Parietal lobe (tissue), 1 donor: ENCODE data around the gene TIMM21. TPM values are rescaled to one million over a fixed set of nuclear protein-coding genes. Genes with fewer than 3 reads are reported as not detected.

ENCODE experiments used
- total RNA-seq: library from RNA; depleted of rRNA; stranded (reverse); fragments of >200 nt; gene quantifications from one replicate; pipeline ENCODE4 v1.2.3, GENCODE V29; 2014

TIMM21 gene, protein sequence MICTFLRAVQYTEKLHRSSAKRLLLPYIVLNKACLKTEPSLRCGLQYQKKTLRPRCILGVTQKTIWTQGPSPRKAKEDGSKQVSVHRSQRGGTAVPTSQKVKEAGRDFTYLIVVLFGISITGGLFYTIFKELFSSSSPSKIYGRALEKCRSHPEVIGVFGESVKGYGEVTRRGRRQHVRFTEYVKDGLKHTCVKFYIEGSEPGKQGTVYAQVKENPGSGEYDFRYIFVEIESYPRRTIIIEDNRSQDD
- 46.3 TPM for total RNA-seq

GRCh38 chr18:74147779-74148542 is at the start of gene TIMM21, which contains the start of gene FBXO15:
TSS of gene TIMM21 (plus strand) at chr18:74148523. CDS start at chr18:74148809, 286 bp downstream.
TSS of gene FBXO15 (minus strand) at chr18:74147834. CDS start at chr18:74147785, 49 bp downstream.

Other genes with a start within 250 kb of the TIMM21 start
- 5.9 TPM for gene FBXO15, start 689 bp upstream of the TIMM21 start, total RNA-seq
- gene CYB5A, start 143.4 kb downstream of the TIMM21 start, total RNA-seq, result 14.4 TPM
- gene C18orf63, start 167.3 kb downstream of the TIMM21 start, total RNA-seq, result not detected